ENCODE data around the gene RPL18.
"Not testable (repeated sequence)": the region's sequence is repeated elsewhere in the genome, so short reads cannot be mapped to it uniquely, and the experiment has no call there.

The RPL18 gene

GRCh38 chr19:48577908-48578307, 41.1 kb downstream of the RPL18 start:
- DNase-seq = not testable (repeated sequence)

GRCh38 chr19:48575931-48576622, 42.9 kb downstream of the RPL18 start:
- no peak for DNase-seq

GRCh38 chr19:48573163-48573505, 45.8 kb downstream of the RPL18 start:
- no peak for DNase-seq

DNA sequence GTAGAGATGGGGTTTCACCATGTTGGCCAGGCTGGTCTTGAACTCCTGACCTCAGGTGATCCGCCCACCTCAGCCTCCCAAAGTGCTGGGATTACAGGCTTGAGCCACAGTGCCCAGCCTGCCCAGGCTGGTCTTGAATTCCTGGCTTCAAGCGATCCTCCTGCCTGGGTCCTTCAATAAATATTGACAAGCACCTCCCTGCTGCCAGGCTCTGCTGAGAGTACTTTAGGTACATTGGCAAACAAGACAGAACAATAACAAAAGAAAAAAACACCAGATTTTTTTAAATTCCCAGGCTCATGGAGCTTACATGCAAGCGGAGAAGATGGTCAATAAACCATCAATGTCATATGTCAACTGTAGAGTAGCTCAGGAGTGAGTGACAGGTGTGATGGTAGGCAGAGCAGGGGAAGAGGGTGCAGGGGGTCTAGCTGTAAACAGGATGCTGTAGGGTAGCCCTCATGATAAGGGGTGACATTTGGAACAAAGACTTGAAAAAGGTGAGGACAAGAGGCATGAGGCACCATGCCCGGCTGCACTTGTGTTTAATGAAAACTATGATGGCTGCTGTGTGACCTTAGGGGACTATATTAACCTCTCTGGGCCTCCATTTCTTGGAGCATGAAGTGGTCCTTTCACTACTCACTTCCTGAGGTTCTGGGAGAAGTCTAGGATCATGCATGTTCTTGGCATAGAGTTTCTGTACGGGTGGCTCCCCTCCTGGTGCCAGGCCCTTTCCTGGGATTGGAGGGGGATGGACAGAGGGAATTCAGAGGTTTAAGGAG, 47.4 kb downstream of the RPL18 start:
- no peak for DNase-seq

DNA sequence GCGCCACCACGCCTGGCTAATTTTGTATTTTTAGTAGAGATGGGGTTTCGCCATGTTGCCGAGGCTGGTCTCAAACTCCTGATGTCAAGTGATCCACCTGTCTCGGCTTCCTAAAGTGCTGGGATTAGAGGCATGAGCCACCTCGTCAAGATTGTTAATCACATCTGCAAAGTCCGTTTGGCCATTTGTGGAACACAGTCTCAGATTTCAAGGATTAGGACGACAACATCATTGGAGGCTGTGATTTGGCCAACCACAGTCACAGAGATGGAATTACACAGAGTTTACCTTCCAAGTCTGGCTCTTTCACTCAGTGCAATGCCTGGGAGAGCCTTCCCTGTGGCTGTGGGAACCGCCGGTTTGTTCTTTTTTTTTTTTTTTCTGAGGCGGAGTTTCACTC, 49.2 kb downstream of the RPL18 start:
- DNase-seq = no peak

GRCh38 chr19:48568345-48568886, 50.6 kb downstream of the RPL18 start:
- no peak for DNase-seq
